GM13977 (cell line): Measurements from ENCODE around the gene HES2.
A peak's percentile ranks its signal among the peaks of the same experiment; 100 is the strongest.
"Not testable (repeated sequence)": the region's sequence is repeated elsewhere in the genome, so short reads cannot be mapped to it uniquely, and the experiment has no call there.

ENCODE experiments used
- DNase-seq: peaks from one replicate; pipeline ENCODE4 v3.0.0; 2012; ENCODE audit warnings: low spot score
- in situ Hi-C: fragments of 300-500 bp; cut with MboI; formaldehyde crosslinking; loops from one replicate; pipeline ENCODE4 v1.12.0; 2022; ENCODE audit warnings: low sequenced_read_pairs, low pct_unique_long_range_greater_than_20kb, mixed read lengths, inconsistent platforms; ENCODE audit not compliant: unreplicated experiment
- TF ChIP-seq, protein P1 (sequence below): IDR thresholded peaks from 2 replicates; pipeline ENCODE4 v1.5.1; 2012; ENCODE audit warnings: mild to moderate bottlenecking, control low read depth; ENCODE audit not compliant: insufficient read depth; ENCODE audit errors: extremely low read depth, missing control alignments

The HES2 gene

DNA sequence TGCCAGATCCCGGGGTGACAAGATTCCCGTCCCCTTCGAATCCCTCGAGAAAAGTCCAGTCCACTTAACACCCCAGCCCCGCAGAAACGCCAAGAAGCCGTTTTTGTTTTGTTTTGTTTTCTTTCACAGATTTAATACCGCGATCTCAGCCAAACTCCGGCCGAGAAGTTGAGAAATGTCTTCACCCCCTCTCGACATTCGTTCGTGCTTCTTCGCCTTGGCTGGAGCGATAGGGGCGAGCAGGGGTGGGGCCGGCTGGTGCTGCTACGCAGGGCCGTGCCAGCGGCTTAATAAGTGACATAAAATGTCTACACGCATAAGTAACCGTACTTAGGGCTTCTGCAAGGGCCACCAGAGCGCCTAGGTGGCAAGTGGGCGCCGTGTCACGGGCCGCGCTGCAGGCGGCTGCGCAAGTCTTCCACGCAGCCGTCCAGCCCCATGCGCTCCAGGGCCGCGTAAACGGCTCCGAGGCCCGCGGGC, 41.4 kb upstream of the HES2 start:
- no peak for DNase-seq
- in situ Hi-C loops: no loop called here
- TF ChIP-seq, protein P1, sequence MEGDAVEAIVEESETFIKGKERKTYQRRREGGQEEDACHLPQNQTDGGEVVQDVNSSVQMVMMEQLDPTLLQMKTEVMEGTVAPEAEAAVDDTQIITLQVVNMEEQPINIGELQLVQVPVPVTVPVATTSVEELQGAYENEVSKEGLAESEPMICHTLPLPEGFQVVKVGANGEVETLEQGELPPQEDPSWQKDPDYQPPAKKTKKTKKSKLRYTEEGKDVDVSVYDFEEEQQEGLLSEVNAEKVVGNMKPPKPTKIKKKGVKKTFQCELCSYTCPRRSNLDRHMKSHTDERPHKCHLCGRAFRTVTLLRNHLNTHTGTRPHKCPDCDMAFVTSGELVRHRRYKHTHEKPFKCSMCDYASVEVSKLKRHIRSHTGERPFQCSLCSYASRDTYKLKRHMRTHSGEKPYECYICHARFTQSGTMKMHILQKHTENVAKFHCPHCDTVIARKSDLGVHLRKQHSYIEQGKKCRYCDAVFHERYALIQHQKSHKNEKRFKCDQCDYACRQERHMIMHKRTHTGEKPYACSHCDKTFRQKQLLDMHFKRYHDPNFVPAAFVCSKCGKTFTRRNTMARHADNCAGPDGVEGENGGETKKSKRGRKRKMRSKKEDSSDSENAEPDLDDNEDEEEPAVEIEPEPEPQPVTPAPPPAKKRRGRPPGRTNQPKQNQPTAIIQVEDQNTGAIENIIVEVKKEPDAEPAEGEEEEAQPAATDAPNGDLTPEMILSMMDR: no peak

- TF ChIP-seq, protein P1: no peak
- in situ Hi-C loops: no loop called here
Measured at GRCh38 chr1:6460301-6461050, 40.8 kb upstream of the HES2 start.

GRCh38 chr1:6459850-6460265, 40.1 kb upstream of the HES2 start:
- no peak for DNase-seq
- in situ Hi-C loops: no loop called here
- TF ChIP-seq, protein P1: no peak

More at GRCh38 chr1:6460301-6461050, 40.8 kb upstream of the HES2 start:
- DNase-seq: peak; percentile 86

GRCh38 chr1:6456800-6457466, 37.2 kb upstream of the HES2 start:
- TF ChIP-seq, protein P1: no peak
- no peak for DNase-seq
- in situ Hi-C loops: no loop called here

DNA sequence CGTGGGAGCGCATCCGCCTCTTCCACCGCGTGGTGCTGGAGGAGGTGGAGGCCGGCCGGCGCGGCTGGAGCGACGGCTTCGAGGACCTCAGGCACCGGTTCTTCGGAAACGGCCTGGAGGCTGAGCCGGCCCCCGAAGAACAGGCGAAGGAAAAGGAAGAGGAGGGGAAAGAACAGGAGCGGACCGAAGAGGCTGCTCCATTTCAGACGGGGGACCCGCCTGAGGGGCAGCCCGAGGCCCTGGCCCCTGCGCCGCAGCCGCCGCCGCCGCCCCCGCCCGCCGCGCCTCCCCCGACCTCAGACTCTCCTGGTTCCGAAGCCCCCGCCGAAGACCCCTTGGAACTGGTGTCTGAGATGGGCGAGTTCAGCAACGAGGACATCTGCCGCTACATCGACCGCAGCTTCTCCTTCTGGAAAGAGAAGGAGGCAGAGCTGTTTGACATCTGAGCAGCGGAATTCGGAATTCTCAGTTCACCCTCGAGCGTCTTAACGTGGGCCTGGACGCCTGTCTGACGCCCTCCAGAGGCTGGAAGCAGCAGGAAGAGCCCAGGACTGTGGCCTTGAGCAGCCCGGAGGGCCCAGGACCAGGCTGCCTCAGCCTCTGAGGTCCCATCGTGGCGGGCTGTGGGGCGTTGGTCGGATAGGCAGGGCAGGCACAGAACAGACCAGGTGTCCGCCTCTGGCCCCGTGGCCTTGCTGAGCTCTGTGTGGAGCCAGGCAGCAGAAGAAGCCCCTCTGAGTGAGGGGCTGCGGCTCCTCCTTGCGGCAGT, 36.2 kb upstream of the HES2 start:
- in situ Hi-C loops, DNase-seq: not testable (repeated sequence)
- TF ChIP-seq, protein P1: peak; percentile 2
